GM12878 (cell line): ENCODE results near the gene LEPR. TPM values are rescaled to one million over a fixed set of nuclear protein-coding genes. Genes with fewer than 3 reads are reported as not detected.

Source experiments
- ATAC-seq: fragments of 200-7000 bp; cut with Tn5 transposase; 3 replicates; pipeline ENCODE4 v1.9.1; 2020; ENCODE audit warnings: mild to moderate bottlenecking, moderate library complexity
- BruUV-seq: library from RNA; stranded (reverse); fragments of 400-500 nt; replicated peaks from 2 replicates; lab custom pipeline; 2021; lab: Mats Ljungman, UMichigan
- CTCF ChIA-PET: fragments of 300-600 bp; sonication (Branson Sonifier 250); formaldehyde crosslinking; extraction: SDS; loops from one replicate; lab custom pipeline; 2021; ENCODE audit warnings: inconsistent platforms; lab: Yijun Ruan, JAX
- POLR2A ChIA-PET: fragments of 350-600 bp; formaldehyde crosslinking; extraction: SDS; loops from one replicate; lab custom pipeline; 2021; ENCODE audit warnings: inconsistent platforms; lab: Charles Lee
- RAD21 ChIA-PET: fragments of 300-600 bp; sonication (Branson Sonifier 250); formaldehyde crosslinking; loops from one replicate; lab custom pipeline; 2023; ENCODE audit warnings: antibody characterized with exemption; ENCODE audit not compliant: unreplicated experiment; lab: Charles Lee
- SMC1A ChIA-PET: fragments of 300-600 bp; sonication (Branson Sonifier 250); formaldehyde crosslinking; loops from one replicate; lab custom pipeline; 2023; ENCODE audit not compliant: unreplicated experiment, uncharacterized antibody; lab: Charles Lee
- DNase-seq: peaks from one replicate; pipeline ENCODE4 v3.0.0-alpha.2; 2011; ENCODE audit warnings: low read depth, low spot score
- FAIRE-seq: peaks from 3 replicates; lab custom pipeline; 2011; peaks lifted over from hg19 to GRCh38; lab: Jason Lieb, UNC
- H2AFZ ChIP-seq: 2 replicates; pipeline ENCODE4 v1.6.0; 2011; ENCODE audit warnings: low read depth, low read length, control low read depth; ENCODE audit not compliant: control insufficient read depth
- H3K27ac ChIP-seq: 2 replicates; pipeline ENCODE4 v1.5.1; 2011; ENCODE audit warnings: control low read depth; ENCODE audit not compliant: control insufficient read depth, insufficient read depth
- H3K27me3 ChIP-seq, 2 experiments: replicated peaks in 1 of 2; 2 replicates each; pipeline versions ENCODE4 v1.6.0 to v1.6.1; 2011; ENCODE audit warnings: low read length in 1 of 2; ENCODE audit not compliant: control insufficient read depth in 2 of 2, insufficient read depth in 2 of 2
- H3K36me3 ChIP-seq, 2 experiments: 2 replicates each; pipeline ENCODE4 v1.5.1; 2011; ENCODE audit warnings: low read length in 1 of 2; ENCODE audit not compliant: control insufficient read depth in 2 of 2, insufficient read depth in 2 of 2
- H3K4me1 ChIP-seq: 2 replicates; pipeline ENCODE4 v1.6.1; 2011; ENCODE audit warnings: mild to moderate bottlenecking, low read length, moderate library complexity, mixed read lengths; ENCODE audit not compliant: control insufficient read depth, insufficient read depth
- H3K4me2 ChIP-seq: 2 replicates; pipeline ENCODE4 v1.6.0; 2011; ENCODE audit warnings: control low read depth; ENCODE audit not compliant: control insufficient read depth, insufficient read depth
- H3K4me3 ChIP-seq: fragments of 200-600 bp; sonication (generic); 2 replicates; pipeline ENCODE4 v1.5.1; 2016
- H3K79me2 ChIP-seq: 2 replicates; pipeline ENCODE4 v1.6.0; 2011; ENCODE audit warnings: low read length; ENCODE audit not compliant: control insufficient read depth, insufficient read depth
- H3K9ac ChIP-seq: 2 replicates; pipeline ENCODE4 v1.8.0; 2011; ENCODE audit warnings: low read length, control low read depth, mixed read lengths; ENCODE audit not compliant: control insufficient read depth, insufficient read depth
- H3K9me3 ChIP-seq: replicated peaks from 3 replicates; pipeline ENCODE4 v1.5.1; 2011; ENCODE audit warnings: mild to moderate bottlenecking, low read length; ENCODE audit not compliant: control insufficient read depth, insufficient read depth
- H4K20me1 ChIP-seq: 2 replicates; pipeline ENCODE4 v1.6.0; 2011; ENCODE audit not compliant: control insufficient read depth, insufficient read depth
- ATF2 ChIP-seq: IDR thresholded peaks from 2 replicates; pipeline ENCODE4 v1.6.1; 2012; ENCODE audit warnings: low read length, inconsistent platforms
- BCL3 ChIP-seq: IDR thresholded peaks from 2 replicates; pipeline ENCODE4 v1.6.1; 2011; ENCODE audit warnings: borderline replicate concordance, low read depth, mild to moderate bottlenecking, moderate library complexity, low read length; ENCODE audit not compliant: insufficient read depth, poor library complexity, severe bottlenecking
- CEBPB ChIP-seq, 2 experiments: fragments of 150-350 bp in 1 of 2; IDR thresholded peaks; 2 replicates each; pipeline ENCODE4 v1.6.1; 2012 to 2014; ENCODE audit warnings: low read depth in 2 of 2, low read length in 2 of 2, borderline replicate concordance in 1 of 2, inconsistent platforms in 1 of 2
- CREB1 ChIP-seq: IDR thresholded peaks from 2 replicates; pipeline ENCODE4 v1.6.1; 2012; ENCODE audit warnings: low read depth, mild to moderate bottlenecking, inconsistent platforms
- ETV6 ChIP-seq, 2 experiments: fragments of 450-650 bp in 1 of 2; IDR thresholded peaks in 1 of 2; conservative IDR thresholded peaks in 1 of 2; 2 replicates each; pipeline ENCODE4 v1.6.1; 2014; ENCODE audit warnings: antibody characterized with exemption in 1 of 2, borderline replicate concordance in 1 of 2, low read depth in 1 of 2, mild to moderate bottlenecking in 1 of 2, moderate library complexity in 1 of 2
- FOXK2 ChIP-seq: fragments of 450-650 bp; IDR thresholded peaks from 2 replicates; pipeline ENCODE4 v1.6.1; 2017; ENCODE audit warnings: mild to moderate bottlenecking, moderate library complexity
- JUNB ChIP-seq: IDR thresholded peaks from 2 replicates; pipeline ENCODE4 v1.6.1; 2016; ENCODE audit warnings: antibody characterized with exemption, mild to moderate bottlenecking
- MYB ChIP-seq: fragments of 150-350 bp; IDR thresholded peaks from 2 replicates; pipeline ENCODE4 v1.6.1; 2014; ENCODE audit warnings: mild to moderate bottlenecking, low read depth, low read length, borderline replicate concordance
- MYC ChIP-seq: IDR thresholded peaks from 2 replicates; pipeline ENCODE4 v1.6.1; 2011; ENCODE audit warnings: mild to moderate bottlenecking, low read length, moderate library complexity, inconsistent platforms; ENCODE audit not compliant: insufficient read depth, insufficient replicate concordance, insufficient read length, severe bottlenecking
- NFIC ChIP-seq: IDR thresholded peaks from 2 replicates; pipeline ENCODE4 v1.6.1; 2012; ENCODE audit warnings: low read depth, mild to moderate bottlenecking, inconsistent platforms, low read length, moderate library complexity
- SMAD5 ChIP-seq: IDR thresholded peaks from 2 replicates; pipeline ENCODE4 v1.6.1; 2016; ENCODE audit warnings: antibody characterized with exemption, low read depth
- SMARCA5 ChIP-seq: fragments of 450-650 bp; IDR thresholded peaks from 2 replicates; pipeline ENCODE4 v1.6.1; 2017; ENCODE audit warnings: mild to moderate bottlenecking
- WGBS: methylation state at CpG from one replicate; pipeline ENCODE4 v1.1.6; 2016; ENCODE audit warnings: low lambda C conversion rate; ENCODE audit not compliant: insufficient replicate concordance, insufficient coverage; ENCODE audit errors: missing lambda C conversion rate; 5-methylcytosine and 5-hydroxymethylcytosine counted together
- in situ Hi-C: fragments of 300-500 bp; cut with MboI; formaldehyde crosslinking; loops from 9 replicates; pipeline ENCODE4 v1.14.3; 2018; ENCODE audit warnings: mixed read lengths
- intact Hi-C: fragments of 100-400 bp; cut with micrococcal nuclease; formaldehyde crosslinking; loops from one replicate; pipeline ENCODE4 v1.14.2; 2022; ENCODE audit not compliant: unreplicated experiment
- polyA plus RNA-seq, 11 experiments: library from polyadenylated mRNA; depleted of rRNA in 4 of 11; unstranded in 6 of 11; stranded (reverse) in 5 of 11; fragments of >200 nt; fragmentation: Nextera tagmentation in 4 of 11; fragmentation: Illumina TruSeq in 1 of 11; extraction: Ambion mirVana in 4 of 11; extraction: Trizol in 1 of 11; gene quantifications; 1 replicate in 1 of 11; 2 replicates in 10 of 11; pipeline versions ENCODE4 v1.2.1 to v1.2.3, GENCODE V29; 2011 to 2016; ENCODE audit warnings: inconsistent platforms in 2 of 11, missing spikeins in 2 of 11, low read depth in 1 of 11
- total RNA-seq, 4 experiments: library from RNA; depleted of rRNA in 3 of 4; stranded (reverse); fragments of >200 nt in 3 of 4; fragmentation: Illumina TruSeq in 1 of 4; extraction: Trizol in 1 of 4; gene quantifications; 2 replicates each; pipeline versions ENCODE4 v1.2.1 to v1.2.3, GENCODE V29; 2013 to 2021

The LEPR gene
- total and polyA plus RNA-seq, 10 of the 15 experiments (the other 5 are each of a cell fraction or from before 2014, with no cell fraction given) = 0.49 to 3.7 (median 1.2) TPM

GRCh38 chr1:65386439-65386838 is 34.0 kb upstream of the LEPR start:
- ChIA-PET POLR2A (no interaction called here), SMC1A (no interaction called here), CTCF (interaction anchor here (0.6 kb wide), 1 partner anchor 23 kb away, joined by 3 read pairs; no protein-coding TSS in a partner anchor), RAD21 (no interaction called here)
- intact Hi-C loops = no loop called here
- no peak for TF ChIP-seq CEBPB (IDR thresholded peaks at IDR 0.05; ENCODE audit: borderline replicate concordance in 1 of 2, low read depth in 2 of 2, low read length in 2 of 2)
- no peak for TF ChIP-seq BCL3
- no peak for TF ChIP-seq NFIC
- no peak for TF ChIP-seq CREB1
- ATAC-seq = no peak
- Histone ChIP-seq H3K36me3 (no peaks in the 10 kb centered on the region), H3K9ac (no peak overlapping the region), H3K27me3 (no peaks in the 10 kb centered on the region; a peak in 1 of 4 replicates), H3K4me2 (no peak overlapping the region), H4K20me1 (no peaks in the 10 kb centered on the region), H3K79me2 (no peaks in the 10 kb centered on the region), H3K4me3 (no peak overlapping the region), H3K27ac (no peak overlapping the region), H3K4me1 (no peaks in the 10 kb centered on the region), H3K9me3 (no peaks in the 10 kb centered on the region), H2AFZ (no peak overlapping the region)
- in situ Hi-C loops = no loop called here
- 67% methylated on average over 3 of the region's 3 CpGs for WGBS
- no TSS peak for BruUV-seq
- no peak for DNase-seq
- FAIRE-seq = no peak

- H3K9ac ChIP-seq = no peak overlapping the region
- intact Hi-C loops = no loop called here
- TF ChIP-seq SMARCA5 (no peak), ETV6 (conservative IDR thresholded peaks at IDR 0.05 in 1 of 2, IDR thresholded peaks at IDR 0.05 in 1 of 2; ENCODE audit: borderline replicate concordance in 1 of 2, low read depth in 1 of 2) (no peak), FOXK2 (no peak), ATF2 (no peak), MYB (no peak), MYC (no peak), JUNB (no peak), SMAD5 (no peak)
- TF ChIP-seq, all 136 proteins: peak for 0
- Histone ChIP-seq H3K4me3 (no peak overlapping the region), H3K9me3 (no peaks in the 10 kb centered on the region), H2AFZ (no peak overlapping the region), H3K79me2 (no peaks in the 10 kb centered on the region), H3K27me3 (no peaks in the 10 kb centered on the region; a peak in 1 of 4 replicates), H4K20me1 (no peaks in the 10 kb centered on the region), H3K27ac (no peak overlapping the region), H3K4me2 (no peak overlapping the region), H3K4me1 (no peaks in the 10 kb centered on the region), H3K36me3 (no peaks in the 10 kb centered on the region)
- ChIA-PET SMC1A (interaction anchor here (1.3 kb wide), 1 partner anchor 26 kb away, joined by 3 read pairs; no protein-coding TSS in a partner anchor), POLR2A (interaction anchor here (0.6 kb wide), 1 partner anchor 50 kb away, joined by 10 read pairs; no protein-coding TSS in a partner anchor), CTCF (no interaction called here), RAD21 (no interaction called here)
- DNase-seq (no peak), FAIRE-seq (no peak), ATAC-seq (no peak)
- 71% methylated on average over 2 of the region's 2 CpGs for WGBS
- in situ Hi-C loops = no loop called here
- no TSS peak for BruUV-seq
Measured at GRCh38 chr1:65387821-65388220, 32.6 kb upstream of the LEPR start.
